C4-2B (cell line): ENCODE data around the gene ETV5.

Experiments
- ZFX ChIP-seq: fragments of 450-650 bp; IDR thresholded peaks from 2 replicates; pipeline ENCODE4 v1.6.1; 2017
- TF ChIP-seq, protein P1 (sequence below): fragments of 450-650 bp; conservative IDR thresholded peaks from 2 replicates; pipeline ENCODE4 v1.5.1; 2017; ENCODE audit warnings: mild to moderate bottlenecking

DNA sequence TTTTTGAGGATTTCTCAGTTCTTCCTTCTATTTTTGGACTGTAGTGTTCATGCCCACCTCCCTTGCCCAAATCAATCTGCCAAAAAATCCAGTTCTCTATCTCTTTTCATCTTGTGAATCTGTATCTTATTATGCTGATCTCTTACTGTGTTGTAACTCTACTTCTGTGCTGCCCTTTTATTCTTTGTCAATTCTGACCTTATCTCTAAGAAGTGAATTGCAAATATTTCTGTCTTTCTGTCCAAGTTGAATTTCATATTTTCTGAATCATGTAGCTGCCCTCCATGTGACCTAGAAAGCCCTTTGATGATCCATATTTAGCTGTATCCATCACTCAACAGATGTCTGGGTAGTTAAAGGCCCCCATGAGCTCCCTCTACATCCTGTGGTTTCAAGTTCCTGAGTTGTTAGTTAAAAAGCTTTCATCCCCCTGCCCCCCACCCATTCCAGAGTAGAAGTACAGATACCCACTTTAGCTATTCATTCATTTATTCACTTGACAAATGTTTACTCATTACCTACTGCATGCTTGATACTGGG, 33.6 kb upstream of the ETV5 start:
- TF ChIP-seq, protein P1, sequence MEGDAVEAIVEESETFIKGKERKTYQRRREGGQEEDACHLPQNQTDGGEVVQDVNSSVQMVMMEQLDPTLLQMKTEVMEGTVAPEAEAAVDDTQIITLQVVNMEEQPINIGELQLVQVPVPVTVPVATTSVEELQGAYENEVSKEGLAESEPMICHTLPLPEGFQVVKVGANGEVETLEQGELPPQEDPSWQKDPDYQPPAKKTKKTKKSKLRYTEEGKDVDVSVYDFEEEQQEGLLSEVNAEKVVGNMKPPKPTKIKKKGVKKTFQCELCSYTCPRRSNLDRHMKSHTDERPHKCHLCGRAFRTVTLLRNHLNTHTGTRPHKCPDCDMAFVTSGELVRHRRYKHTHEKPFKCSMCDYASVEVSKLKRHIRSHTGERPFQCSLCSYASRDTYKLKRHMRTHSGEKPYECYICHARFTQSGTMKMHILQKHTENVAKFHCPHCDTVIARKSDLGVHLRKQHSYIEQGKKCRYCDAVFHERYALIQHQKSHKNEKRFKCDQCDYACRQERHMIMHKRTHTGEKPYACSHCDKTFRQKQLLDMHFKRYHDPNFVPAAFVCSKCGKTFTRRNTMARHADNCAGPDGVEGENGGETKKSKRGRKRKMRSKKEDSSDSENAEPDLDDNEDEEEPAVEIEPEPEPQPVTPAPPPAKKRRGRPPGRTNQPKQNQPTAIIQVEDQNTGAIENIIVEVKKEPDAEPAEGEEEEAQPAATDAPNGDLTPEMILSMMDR: no peak
- TF ChIP-seq ZFX: no peak
